HEK293T (cell line): Measurements from ENCODE around the gene DOCK9.

ENCODE experiments used
- ARNT ChIP-seq: fragments of 450-650 bp; IDR thresholded peaks from 2 replicates; pipeline ENCODE4 v1.6.1; 2017; ENCODE audit warnings: mild to moderate bottlenecking
- BHLHE40 ChIP-seq: fragments of 450-650 bp; IDR thresholded peaks from 2 replicates; pipeline ENCODE4 v1.6.1; 2016; ENCODE audit warnings: mild to moderate bottlenecking, moderate library complexity, borderline replicate concordance
- CTBP1 ChIP-seq: fragments of 450-650 bp; IDR thresholded peaks from 2 replicates; pipeline ENCODE4 v1.6.1; 2016; ENCODE audit warnings: borderline replicate concordance
- FOXA1 ChIP-seq: fragments of 450-650 bp; IDR thresholded peaks from 2 replicates; pipeline ENCODE4 v1.6.1; 2016; ENCODE audit warnings: mild to moderate bottlenecking
- NFRKB ChIP-seq: fragments of 450-650 bp; IDR thresholded peaks from 2 replicates; pipeline ENCODE4 v1.6.1; 2016; ENCODE audit warnings: mild to moderate bottlenecking, moderate library complexity
- SUZ12 ChIP-seq: fragments of 450-650 bp; IDR thresholded peaks from 2 replicates; pipeline ENCODE4 v1.6.1; 2016; ENCODE audit warnings: mild to moderate bottlenecking

DNA sequence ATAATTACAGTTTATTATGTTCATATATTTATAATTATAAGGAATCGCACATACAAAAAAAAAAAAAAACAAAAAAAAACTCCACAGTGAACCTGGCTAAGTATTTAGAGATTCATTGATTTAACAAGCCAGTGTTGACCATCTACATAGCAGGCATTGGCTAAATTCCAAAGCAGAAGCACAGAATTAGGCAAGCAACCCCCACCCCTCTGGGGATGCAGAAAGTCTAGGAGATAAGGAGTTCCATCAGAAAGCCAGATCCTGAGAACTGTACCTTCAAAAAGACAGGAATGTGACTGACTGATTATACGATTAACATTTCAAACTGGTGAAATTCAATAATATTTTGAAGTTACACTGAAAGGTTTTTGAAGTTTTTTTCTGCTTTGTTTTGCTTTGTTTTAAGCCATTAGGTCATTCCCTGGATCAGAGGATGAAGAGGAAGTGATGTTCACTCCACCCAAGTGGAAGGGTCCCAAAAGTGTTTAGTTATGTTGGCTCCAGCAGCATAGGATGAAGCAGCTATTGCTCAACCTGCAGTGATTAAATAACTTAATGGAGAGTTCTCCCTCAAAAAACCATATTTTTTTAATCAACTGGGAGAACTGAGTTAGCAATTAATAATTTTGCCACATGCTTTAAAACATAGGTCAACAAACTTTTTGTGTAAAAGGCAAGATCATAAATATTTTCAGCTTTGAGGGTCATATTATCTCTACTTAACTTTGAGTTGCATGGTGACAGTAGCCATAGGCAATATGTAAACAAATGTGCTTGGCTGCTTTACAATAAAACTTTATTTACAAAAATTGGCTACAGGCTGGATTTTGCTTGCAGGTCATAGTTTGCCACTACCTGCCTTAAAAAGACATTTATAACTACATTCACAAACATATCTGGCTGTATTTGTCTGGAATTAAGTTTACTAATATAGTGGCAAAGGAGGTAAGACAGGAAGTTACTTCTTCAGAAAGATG is 49.6 kb downstream of the DOCK9 start:
- TF ChIP-seq CTBP1, result no peak
- TF ChIP-seq FOXA1, result no peak
- TF ChIP-seq SUZ12, result no peak
- no peak for TF ChIP-seq BHLHE40
- TF ChIP-seq NFRKB, result no peak
- TF ChIP-seq ARNT, result no peak
